ENCODE data around the gene TRIM24. TPM values are rescaled to one million over a fixed set of nuclear protein-coding genes. Genes with fewer than 3 reads are reported as not detected.

Gene TRIM24
- total RNA-seq, 1 donor from 2014 or later: 60.3 TPM

DNA sequence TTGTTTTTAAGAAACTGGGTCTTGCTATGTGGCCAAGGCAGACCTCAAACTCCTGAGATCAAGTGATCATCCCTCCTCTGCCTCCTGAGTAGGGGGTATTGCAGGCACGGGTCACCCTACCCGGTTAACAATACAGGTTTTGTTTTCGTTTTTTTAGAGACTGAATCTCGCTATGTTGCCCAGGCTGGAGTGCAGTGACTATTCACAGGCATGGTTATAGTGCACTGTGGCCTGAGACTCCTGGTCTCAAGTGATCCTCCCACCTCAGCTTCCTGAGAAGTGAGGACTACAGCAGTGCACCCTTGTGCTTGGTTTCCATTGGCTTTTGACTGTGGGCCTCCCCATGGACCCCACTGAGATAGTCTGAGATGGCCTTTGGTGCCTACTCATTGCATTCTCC, 3.8 kb upstream of the TRIM24 start:
- peaks cover 1% of the 10 kb centered on the region for H3K36me3 Mint-ChIP-seq (ENCODE audit: low read depth, unreplicated experiment)
- FAIRE-seq (no peak), DNase-seq (ENCODE audit: low read depth) (no peak)
- H4K20me1 ChIP-seq (ENCODE audit: insufficient read depth, low read length): peaks cover 2% of the 10 kb centered on the region
- H3K27ac Mint-ChIP-seq (ENCODE audit: unreplicated experiment): no peak overlapping the region
- H3K27me3 Mint-ChIP-seq (ENCODE audit: low read depth, unreplicated experiment): no peaks in the 10 kb centered on the region
- TF ChIP-seq EZH2 (IDR thresholded peaks at IDR 0.05; ENCODE audit: insufficient read depth, low read length): no peak
- no peak for TF ChIP-seq CTCF (IDR thresholded peaks at IDR 0.05; ENCODE audit: insufficient read depth, low read depth, low read length)
- H3K27ac ChIP-seq (ENCODE audit: low read depth, low read length): no peak overlapping the region
- H3K4me1 ChIP-seq (ENCODE audit: insufficient read depth, low read length): no peaks in the 10 kb centered on the region
- H3K4me3 ChIP-seq (ENCODE audit: insufficient read depth, low read depth, low read length): no peak overlapping the region
- H3K79me2 ChIP-seq (ENCODE audit: insufficient read depth, low read length): peaks cover 2% of the 10 kb centered on the region
- H3K9me3 ChIP-seq (ENCODE audit: insufficient read depth, low read depth, low read length): no peaks in the 10 kb centered on the region
- no peak overlapping the region for H2AFZ ChIP-seq (ENCODE audit: low read depth, low read length)
- H3K27me3 ChIP-seq (ENCODE audit: insufficient read depth, low read length): no peaks in the 10 kb centered on the region
- peaks cover 3% of the 10 kb centered on the region for H3K4me1 Mint-ChIP-seq (ENCODE audit: low read depth, unreplicated experiment)
- no peaks in the 10 kb centered on the region for H3K9me3 Mint-ChIP-seq (ENCODE audit: unreplicated experiment)
- no peak overlapping the region for H3K4me2 ChIP-seq (ENCODE audit: low read length)
- H3K36me3 ChIP-seq (ENCODE audit: insufficient read depth, low read length): no peaks in the 10 kb centered on the region
- no peak overlapping the region for H3K9ac ChIP-seq (ENCODE audit: low read length)
- H3K4me3 Mint-ChIP-seq (ENCODE audit: unreplicated experiment): no peak overlapping the region

DNA sequence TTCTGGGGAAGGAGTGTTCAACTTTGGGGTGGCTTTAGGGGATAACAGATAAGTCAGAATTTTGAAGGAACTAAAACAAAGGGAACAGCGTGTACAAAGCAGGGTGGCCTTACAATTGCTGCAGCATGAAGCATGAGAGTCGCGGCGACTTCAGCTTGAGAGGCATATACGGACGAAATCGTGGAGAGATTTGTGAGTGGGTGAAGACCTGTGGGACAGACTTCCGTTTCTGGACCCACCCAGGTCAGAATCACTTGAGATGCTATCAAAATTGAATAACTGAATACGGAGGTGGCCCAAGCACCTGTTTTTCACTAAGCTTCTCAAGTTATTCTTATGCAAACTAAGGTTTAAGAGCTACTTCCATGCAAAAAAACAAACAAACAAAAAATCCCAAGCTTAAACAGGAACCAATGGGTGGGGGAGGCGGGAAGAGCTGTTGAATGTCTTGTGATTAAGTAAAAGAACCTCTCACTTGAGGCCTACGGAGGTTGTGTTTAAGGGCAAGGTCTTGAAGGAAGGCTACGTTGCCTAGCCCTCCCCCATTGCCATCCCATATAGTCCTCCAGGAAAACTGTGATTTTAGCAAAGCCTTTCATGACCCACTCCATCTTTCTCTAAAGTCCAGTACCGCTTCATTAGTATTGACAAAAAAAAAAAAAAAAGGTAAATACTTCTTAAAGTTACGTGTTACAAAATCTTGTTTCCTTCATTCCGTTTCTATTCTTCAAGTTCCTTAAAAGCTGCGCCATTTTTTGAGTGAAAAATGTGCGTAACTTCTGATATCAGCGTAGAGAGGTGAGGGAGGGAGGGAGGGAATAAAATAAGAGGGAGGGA, 1.3 kb upstream of the TRIM24 start:
- H3K9me3 ChIP-seq (ENCODE audit: insufficient read depth, low read depth, low read length): no peaks in the 10 kb centered on the region
- no peak overlapping the region for H3K27ac ChIP-seq (ENCODE audit: low read depth, low read length)
- H3K4me1 Mint-ChIP-seq (ENCODE audit: low read depth, unreplicated experiment): peaks cover 5% of the 10 kb centered on the region
- FAIRE-seq (no peak), DNase-seq (ENCODE audit: low read depth) (no peak)
- H3K9me3 Mint-ChIP-seq (ENCODE audit: unreplicated experiment): peaks cover 6% of the 10 kb centered on the region
- peak overlapping the region; percentile 92 for H3K4me3 Mint-ChIP-seq (ENCODE audit: unreplicated experiment)
- H3K27me3 ChIP-seq (ENCODE audit: insufficient read depth, low read length): no peaks in the 10 kb centered on the region
- H3K27ac Mint-ChIP-seq (ENCODE audit: unreplicated experiment): no peak overlapping the region
- no peak for TF ChIP-seq EZH2 (IDR thresholded peaks at IDR 0.05; ENCODE audit: insufficient read depth, low read length)
- TF ChIP-seq CTCF (IDR thresholded peaks at IDR 0.05; ENCODE audit: insufficient read depth, low read depth, low read length): no peak
- H3K36me3 ChIP-seq (ENCODE audit: insufficient read depth, low read length): no peaks in the 10 kb centered on the region
- peaks cover 26% of the 10 kb centered on the region for H3K79me2 ChIP-seq (ENCODE audit: insufficient read depth, low read length)
- peak overlapping the region; percentile 79 for H3K4me2 ChIP-seq (ENCODE audit: low read length)
- H3K36me3 Mint-ChIP-seq (ENCODE audit: low read depth, unreplicated experiment): peaks cover 7% of the 10 kb centered on the region
- H2AFZ ChIP-seq (ENCODE audit: low read depth, low read length): peak overlapping the region; percentile 28
- no peak overlapping the region for H3K9ac ChIP-seq (ENCODE audit: low read length)
- no peak overlapping the region for H3K4me3 ChIP-seq (ENCODE audit: insufficient read depth, low read depth, low read length)
- peaks cover 16% of the 10 kb centered on the region for H4K20me1 ChIP-seq (ENCODE audit: insufficient read depth, low read length)
- no peaks in the 10 kb centered on the region for H3K4me1 ChIP-seq (ENCODE audit: insufficient read depth, low read length)
- H3K27me3 Mint-ChIP-seq (ENCODE audit: low read depth, unreplicated experiment): no peaks in the 10 kb centered on the region

Data from astrocyte (in vitro differentiated cells and primary cell).